ENCODE data around the gene DCC.

DCC gene

GRCh38 chr18:52907543-52908308, 567.7 kb downstream of the DCC start:
- POLR2A ChIA-PET (ENCODE audit: low non-redundant PET): no interaction called here
- CTCF ChIA-PET: no interaction called here
- DNase-seq (ENCODE audit: low spot score): no peak

GRCh38 chr18:52914148-52914547, 574.2 kb downstream of the DCC start:
- DNase-seq (ENCODE audit: low spot score): no peak
- ChIA-PET CTCF (no interaction called here), POLR2A (ENCODE audit: low non-redundant PET) (no interaction called here)
- no peak overlapping the region for H3K27ac ChIP-seq
- no peak for TF ChIP-seq CTCF (conservative IDR thresholded peaks at IDR 0.05; ENCODE audit: low read depth)

More at GRCh38 chr18:52907543-52908308, 567.7 kb downstream of the DCC start:
- TF ChIP-seq CTCF (conservative IDR thresholded peaks at IDR 0.05; ENCODE audit: low read depth): no peak
- H3K27ac ChIP-seq: no peak overlapping the region

GRCh38 chr18:52920665-52921064, 580.7 kb downstream of the DCC start:
- POLR2A ChIA-PET (ENCODE audit: low non-redundant PET): no interaction called here
- H3K27ac ChIP-seq: no peak overlapping the region
- no peak for DNase-seq (ENCODE audit: low spot score)
- CTCF ChIA-PET: no interaction called here
- no peak for TF ChIP-seq CTCF (conservative IDR thresholded peaks at IDR 0.05; ENCODE audit: low read depth)

GRCh38 chr18:52933356-52933755, 593.4 kb downstream of the DCC start:
- H3K27ac ChIP-seq: no peak overlapping the region
- POLR2A ChIA-PET (ENCODE audit: low non-redundant PET): no interaction called here
- no peak for TF ChIP-seq CTCF (conservative IDR thresholded peaks at IDR 0.05; ENCODE audit: low read depth)
- CTCF ChIA-PET: no interaction called here
- no peak for DNase-seq (ENCODE audit: low spot score)

- no peak for TF ChIP-seq CTCF (conservative IDR thresholded peaks at IDR 0.05; ENCODE audit: low read depth)
- CTCF ChIA-PET: no interaction called here
- peak; percentile 4 for DNase-seq (ENCODE audit: low spot score)
- no peak overlapping the region for H3K27ac ChIP-seq
- POLR2A ChIA-PET (ENCODE audit: low non-redundant PET): no interaction called here
Measured at GRCh38 chr18:52936931-52937330, 596.9 kb downstream of the DCC start.

- no peak for TF ChIP-seq CTCF (conservative IDR thresholded peaks at IDR 0.05; ENCODE audit: low read depth)
- ChIA-PET CTCF (no interaction called here), POLR2A (ENCODE audit: low non-redundant PET) (no interaction called here)
- no peak for DNase-seq (ENCODE audit: low spot score)
- H3K27ac ChIP-seq: no peak overlapping the region
Measured at GRCh38 chr18:52937840-52938239, 597.8 kb downstream of the DCC start.

All from RWPE1 (cell line).